Measurements from ENCODE around the gene KNTC1.
"Not testable (repeated sequence)": the region's sequence is repeated elsewhere in the genome, so short reads cannot be mapped to it uniquely, and the experiment has no call there.

The KNTC1 gene

GRCh38 chr12:122501489-122501989 is 25.5 kb upstream of the KNTC1 start:
- no peak for DNase-seq
- TF ChIP-seq GATA1 (IDR thresholded peaks at IDR 0.05; ENCODE audit: low read depth, low read length) = no peak
- TF ChIP-seq POLR2A (IDR thresholded peaks at IDR 0.05; ENCODE audit: low read length) = no peak

- no peak for TF ChIP-seq GATA1 (IDR thresholded peaks at IDR 0.05; ENCODE audit: low read depth, low read length)
- TF ChIP-seq POLR2A (IDR thresholded peaks at IDR 0.05; ENCODE audit: low read length) = no peak
- peak in 1 of 2 experiments; percentile 27 for DNase-seq
Measured at GRCh38 chr12:122503147-122503751, 23.8 kb upstream of the KNTC1 start.

- no peak for TF ChIP-seq POLR2A (IDR thresholded peaks at IDR 0.05; ENCODE audit: low read length)
Measured at GRCh38 chr12:122503783-122504590, 23.1 kb upstream of the KNTC1 start.

GRCh38 chr12:122505419-122506051 is 21.5 kb upstream of the KNTC1 start:
- no peak for DNase-seq
- TF ChIP-seq POLR2A (IDR thresholded peaks at IDR 0.05; ENCODE audit: low read length) = no peak

More at GRCh38 chr12:122503783-122504590, 23.1 kb upstream of the KNTC1 start:
- DNase-seq = no peak

- DNase-seq = no peak
Measured at GRCh38 chr12:122506393-122506938, 20.6 kb upstream of the KNTC1 start.

GRCh38 chr12:122508163-122508562 is 18.9 kb upstream of the KNTC1 start:
- DNase-seq = no peak
- TF ChIP-seq GATA1 (IDR thresholded peaks at IDR 0.05; ENCODE audit: low read depth, low read length) = no peak

More at GRCh38 chr12:122506393-122506938, 20.6 kb upstream of the KNTC1 start:
- TF ChIP-seq POLR2A (IDR thresholded peaks at IDR 0.05; ENCODE audit: low read length) (no peak), GATA1 (IDR thresholded peaks at IDR 0.05; ENCODE audit: low read depth, low read length) (no peak)

- not testable (repeated sequence) for DNase-seq
Measured at GRCh38 chr12:122513028-122513427, 14.0 kb upstream of the KNTC1 start.

- TF ChIP-seq GATA1 (IDR thresholded peaks at IDR 0.05; ENCODE audit: low read depth, low read length) = no peak
- no peak for TF ChIP-seq POLR2A (IDR thresholded peaks at IDR 0.05; ENCODE audit: low read length)
- no peak for DNase-seq
Measured at GRCh38 chr12:122513660-122514059, 13.4 kb upstream of the KNTC1 start.

GRCh38 chr12:122515275-122515674 is 11.8 kb upstream of the KNTC1 start:
- TF ChIP-seq GATA1 (IDR thresholded peaks at IDR 0.05; ENCODE audit: low read depth, low read length) = no peak
- DNase-seq = no peak

- DNase-seq = no peak
- TF ChIP-seq POLR2A (IDR thresholded peaks at IDR 0.05; ENCODE audit: low read length) = no peak
- TF ChIP-seq GATA1 (IDR thresholded peaks at IDR 0.05; ENCODE audit: low read depth, low read length) = no peak
Measured at GRCh38 chr12:122516544-122517361, 10.3 kb upstream of the KNTC1 start.

- no peak for TF ChIP-seq GATA1 (IDR thresholded peaks at IDR 0.05; ENCODE audit: low read depth, low read length)
- peak; percentile 66 to 85 for DNase-seq
Measured at GRCh38 chr12:122517877-122518276, 9.2 kb upstream of the KNTC1 start.

- TF ChIP-seq POLR2A (IDR thresholded peaks at IDR 0.05; ENCODE audit: low read length) = no peak
- no peak for TF ChIP-seq GATA1 (IDR thresholded peaks at IDR 0.05; ENCODE audit: low read depth, low read length)
- no peak for DNase-seq
Measured at GRCh38 chr12:122518908-122519307, 8.1 kb upstream of the KNTC1 start.

- DNase-seq = no peak
- TF ChIP-seq GATA1 (IDR thresholded peaks at IDR 0.05; ENCODE audit: low read depth, low read length) = no peak
- TF ChIP-seq POLR2A (IDR thresholded peaks at IDR 0.05; ENCODE audit: low read length) = no peak
Measured at GRCh38 chr12:122519418-122519817, 7.6 kb upstream of the KNTC1 start.

- TF ChIP-seq GATA1 (IDR thresholded peaks at IDR 0.05; ENCODE audit: low read depth, low read length) = no peak
- no peak for TF ChIP-seq POLR2A (IDR thresholded peaks at IDR 0.05; ENCODE audit: low read length)
- DNase-seq = no peak
Measured at GRCh38 chr12:122520676-122521075, 6.4 kb upstream of the KNTC1 start.
